Neutrophil (primary cell): ENCODE results near the gene CLCA1.

Source experiments
- H3K27ac ChIP-seq: fragments of 200-600 bp; sonication (generic); 2 replicates; pipeline ENCODE4 v1.5.1; 2016; ENCODE audit warnings: mild to moderate bottlenecking, moderate library complexity
- H3K27me3 ChIP-seq: fragments of 200-600 bp; sonication (generic); 2 replicates; pipeline ENCODE4 v1.6.0; 2016; ENCODE audit warnings: mild to moderate bottlenecking
- H3K36me3 ChIP-seq: fragments of 200-600 bp; sonication (generic); 2 replicates; pipeline ENCODE4 v1.5.1; 2017
- H3K4me1 ChIP-seq, 2 experiments: fragments of 200-600 bp in 1 of 2; sonication (generic) in 1 of 2; 1 replicate in 1 of 2; 2 replicates in 1 of 2; pipeline versions ENCODE4 v1.5.1 to v1.6.1; 2013 to 2016; ENCODE audit warnings: low read depth in 1 of 2, low read length in 1 of 2, mild to moderate bottlenecking in 1 of 2, moderate library complexity in 1 of 2; ENCODE audit not compliant: control insufficient read depth in 1 of 2, insufficient read depth in 1 of 2
- H3K4me3 ChIP-seq, 2 experiments: fragments of 200-600 bp in 1 of 2; sonication (generic) in 1 of 2; 1 replicate in 1 of 2; 2 replicates in 1 of 2; pipeline ENCODE4 v1.5.1; 2013 to 2016; ENCODE audit warnings: low read depth in 1 of 2, low read length in 1 of 2, mild to moderate bottlenecking in 1 of 2, moderate library complexity in 1 of 2
- H3K9me3 ChIP-seq: fragments of 200-600 bp; sonication (generic); 2 replicates; pipeline ENCODE4 v1.5.1; 2016
- CTCF ChIP-seq: fragments of 200-600 bp; sonication (generic); IDR thresholded peaks from 2 replicates; pipeline ENCODE4 v1.5.1; 2016; ENCODE audit warnings: antibody characterized with exemption

The CLCA1 gene

DNA sequence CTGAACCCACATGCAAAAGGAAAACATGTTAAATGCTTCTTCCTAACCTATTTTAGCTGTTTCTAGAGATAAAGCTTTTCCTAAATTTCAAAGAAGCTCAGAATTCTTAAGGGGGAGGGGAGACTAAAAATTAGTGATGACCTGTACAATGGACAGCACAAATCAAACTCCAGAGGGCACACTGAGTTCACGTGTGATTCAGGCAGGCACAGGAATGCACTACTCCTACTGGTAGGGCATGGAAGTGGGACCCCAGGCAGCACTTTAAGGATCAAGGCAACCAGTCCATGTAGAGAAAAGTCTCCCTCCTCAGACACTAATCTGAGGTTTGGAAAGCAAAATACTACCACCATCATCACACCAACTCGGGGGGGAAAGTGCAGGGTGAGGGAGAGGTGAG, 46.9 kb downstream of the CLCA1 start:
- Histone ChIP-seq H3K36me3 (no peaks in the 10 kb centered on the region), H3K9me3 (no peaks in the 10 kb centered on the region), H3K4me3 (no peak overlapping the region), H3K27ac (no peak overlapping the region), H3K27me3 (no peaks in the 10 kb centered on the region), H3K4me1 (no peaks in the 10 kb centered on the region)
- TF ChIP-seq CTCF, result no peak

DNA sequence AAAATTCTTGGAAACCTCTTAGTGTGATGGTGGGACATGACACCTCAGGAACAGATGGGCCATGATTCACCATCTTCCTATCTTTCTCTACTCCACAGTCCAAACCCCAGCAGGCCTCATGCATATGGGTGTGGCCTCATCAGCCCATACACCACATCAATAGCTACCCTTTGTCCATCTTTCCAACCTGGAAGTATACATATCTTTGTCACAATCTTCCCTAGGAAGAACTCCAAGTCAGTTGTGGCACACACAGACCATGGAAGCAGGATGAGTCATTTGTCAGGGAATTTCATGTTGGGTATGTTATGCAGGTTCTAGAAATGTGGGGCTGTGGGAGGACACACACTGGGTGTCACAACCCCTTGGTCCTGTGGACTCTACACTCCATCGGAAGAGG, 47.6 kb downstream of the CLCA1 start:
- H3K27me3 ChIP-seq, result no peaks in the 10 kb centered on the region
- H3K27ac ChIP-seq, result no peak overlapping the region

DNA sequence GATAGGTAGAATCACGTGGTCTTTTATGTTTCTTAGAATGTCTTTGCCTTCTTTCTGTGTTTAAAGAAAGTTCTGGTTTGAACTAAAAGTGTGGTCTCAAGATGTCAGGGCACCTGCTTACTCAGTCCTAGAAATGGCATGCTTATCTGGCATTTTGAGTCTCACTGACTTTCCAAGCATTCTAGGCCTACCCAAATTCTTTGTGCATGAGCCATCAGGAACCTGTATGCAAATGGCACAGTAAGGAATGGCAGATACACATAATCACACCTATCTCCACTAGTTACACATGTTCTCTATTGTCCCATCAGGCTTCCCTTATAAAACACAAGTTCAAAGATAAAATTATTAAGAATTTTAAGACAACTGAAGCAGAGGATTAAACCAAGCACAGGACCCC, 48.6 kb downstream of the CLCA1 start:
- no peak for TF ChIP-seq CTCF
- Histone ChIP-seq H3K27ac (no peak overlapping the region), H3K4me1 (no peaks in the 10 kb centered on the region), H3K27me3 (no peaks in the 10 kb centered on the region), H3K9me3 (no peaks in the 10 kb centered on the region), H3K36me3 (no peaks in the 10 kb centered on the region), H3K4me3 (no peak overlapping the region)

More for the DNA sequence above, 47.6 kb downstream of the CLCA1 start:
- H3K9me3 ChIP-seq, result no peaks in the 10 kb centered on the region
- no peak for TF ChIP-seq CTCF
- H3K4me3 ChIP-seq, result no peak overlapping the region
- no peaks in the 10 kb centered on the region for H3K36me3 ChIP-seq
- H3K4me1 ChIP-seq, result no peaks in the 10 kb centered on the region

GRCh38 chr1:86520789-86521521, 52.2 kb downstream of the CLCA1 start:
- no peaks in the 10 kb centered on the region for H3K36me3 ChIP-seq
- H3K27ac ChIP-seq, result no peak overlapping the region
- H3K4me3 ChIP-seq, result no peak overlapping the region
- no peaks in the 10 kb centered on the region for H3K4me1 ChIP-seq
- H3K27me3 ChIP-seq, result no peaks in the 10 kb centered on the region
- TF ChIP-seq CTCF, result no peak
- no peaks in the 10 kb centered on the region for H3K9me3 ChIP-seq

DNA sequence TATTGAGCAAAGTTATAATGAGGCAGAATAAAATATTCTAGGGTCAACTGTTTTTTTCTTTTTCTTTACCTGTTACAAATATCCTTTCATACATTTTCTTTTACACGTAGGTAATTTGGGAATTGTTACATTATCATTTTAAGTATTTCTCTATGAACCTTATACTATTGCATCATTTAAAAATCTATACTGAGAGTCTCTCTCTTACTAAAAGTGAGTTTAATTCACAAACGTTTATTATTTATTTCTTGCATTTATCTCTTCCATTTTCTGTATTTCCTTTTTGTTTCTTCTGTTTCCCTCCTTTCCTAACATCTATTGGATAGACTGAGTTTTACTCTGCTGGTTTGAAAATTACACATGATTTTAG, 52.8 kb downstream of the CLCA1 start:
- Histone ChIP-seq H3K4me1 (no peaks in the 10 kb centered on the region), H3K27me3 (no peaks in the 10 kb centered on the region), H3K36me3 (no peaks in the 10 kb centered on the region), H3K4me3 (no peak overlapping the region), H3K9me3 (no peaks in the 10 kb centered on the region), H3K27ac (no peak overlapping the region)
- no peak for TF ChIP-seq CTCF
